Putamen (tissue), 1 donor: ENCODE data around the gene STAT3.
"Not testable (repeated sequence)": the region's sequence is repeated elsewhere in the genome, so short reads cannot be mapped to it uniquely, and the experiment has no call there.

Source experiments
- DNase-seq: peaks from one replicate; pipeline ENCODE4 v3.0.0-alpha.2; 2016; ENCODE audit warnings: low spot score

STAT3 gene

DNA sequence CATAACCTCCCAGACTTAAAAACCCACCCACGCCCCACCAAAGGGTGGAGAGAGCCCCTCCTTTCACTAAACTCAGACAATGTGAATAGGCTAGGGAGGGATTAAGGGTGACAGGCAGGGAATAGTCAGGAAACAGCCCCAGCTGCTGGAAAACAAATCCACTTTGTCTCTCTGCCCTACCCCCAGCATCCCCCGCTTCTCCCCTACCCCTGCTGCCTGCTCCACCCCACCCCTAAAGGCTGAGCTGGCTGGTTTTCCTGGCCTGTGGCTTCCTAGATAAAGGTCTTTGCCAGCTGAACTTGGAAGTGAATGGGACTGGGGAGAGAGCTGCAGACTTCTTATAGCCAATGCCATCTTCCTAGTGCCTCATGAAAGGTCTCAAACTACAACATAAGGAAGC lies 19.8 kb upstream of the STAT3 start:
- peak; percentile 93 for DNase-seq

DNA sequence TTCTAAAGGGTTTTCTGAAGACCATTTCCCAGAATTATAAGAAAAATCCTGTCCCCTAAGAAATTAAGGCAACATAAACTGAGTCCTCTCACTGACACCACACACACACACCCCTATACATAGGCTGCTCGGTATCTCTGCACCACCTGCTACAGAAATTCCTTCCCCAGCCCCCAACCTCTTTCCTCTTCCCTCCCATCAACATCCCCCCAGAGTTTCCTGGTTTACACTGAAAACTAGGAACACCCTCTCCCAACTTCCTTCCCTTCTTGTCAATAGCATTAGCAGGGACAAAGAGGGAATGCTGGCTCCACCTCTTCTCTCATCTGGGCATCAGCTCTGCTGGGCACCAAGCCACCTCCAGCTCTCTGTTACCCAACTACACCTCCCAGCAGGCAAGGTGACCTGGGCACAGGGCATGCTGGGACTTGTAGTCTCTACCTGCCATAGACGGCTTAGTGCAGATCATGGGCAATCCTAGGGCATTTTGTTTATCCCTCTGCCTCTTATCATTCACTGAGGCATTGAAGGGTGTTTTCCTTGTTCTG lies 19.1 kb upstream of the STAT3 start:
- peak; percentile 83 for DNase-seq

GRCh38 chr17:42406615-42407288 lies 18.5 kb upstream of the STAT3 start:
- DNase-seq = no peak

DNA sequence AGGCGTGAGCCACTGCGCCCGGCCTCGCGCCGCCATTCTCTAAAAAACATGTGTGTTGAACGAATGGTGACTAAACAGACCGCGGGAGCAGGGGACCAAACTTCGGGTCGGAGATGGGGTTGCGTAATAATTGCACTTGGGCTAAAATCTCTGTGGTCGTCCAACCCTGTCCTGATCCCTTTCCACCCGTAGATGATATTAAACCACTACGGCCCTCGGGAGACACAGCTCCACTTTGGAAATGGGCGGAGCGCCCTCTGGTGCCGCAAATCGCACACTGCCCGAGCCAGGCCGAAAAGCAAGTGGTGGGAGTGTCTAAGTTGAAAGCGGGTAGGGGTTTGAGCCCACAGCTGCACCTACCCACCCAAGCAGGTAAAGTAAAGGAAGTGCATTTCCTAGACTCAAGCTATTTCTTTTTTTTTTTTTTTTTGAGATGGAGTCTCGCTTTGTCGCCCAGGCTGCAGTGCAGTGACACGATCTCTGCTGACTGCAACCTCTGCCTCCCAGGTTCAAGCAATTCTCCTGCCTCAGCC lies 17.8 kb upstream of the STAT3 start:
- DNase-seq = peak; percentile 74

DNA sequence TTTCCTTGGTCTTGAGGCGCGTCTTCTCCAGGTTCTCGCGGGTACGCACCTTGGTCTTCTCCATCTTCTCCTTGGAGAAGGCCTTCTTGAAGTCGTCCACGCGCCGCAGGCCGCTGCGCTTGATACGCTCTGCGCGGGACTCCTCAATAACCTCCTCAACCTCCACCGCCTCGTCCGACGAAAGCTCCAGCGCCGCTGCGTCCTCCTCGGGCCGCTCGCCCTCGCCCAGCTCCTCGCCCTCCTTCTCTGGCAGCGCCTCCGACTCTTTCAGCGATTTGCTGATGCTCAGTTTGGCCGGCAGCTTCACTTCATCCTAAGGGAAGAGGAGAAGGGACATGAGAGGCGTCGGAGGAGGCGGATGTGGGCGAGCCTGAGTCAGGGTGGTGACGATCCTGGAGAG lies 16.8 kb upstream of the STAT3 start:
- no peak for DNase-seq

- DNase-seq = no peak
Observed at GRCh38 chr17:42404326-42405055, 16.2 kb upstream of the STAT3 start.

GRCh38 chr17:42403150-42403549 lies 14.9 kb upstream of the STAT3 start:
- no peak for DNase-seq

- no peak for DNase-seq
Observed at GRCh38 chr17:42402117-42402516, 13.9 kb upstream of the STAT3 start.

GRCh38 chr17:42400844-42401375 lies 12.7 kb upstream of the STAT3 start:
- DNase-seq = not testable (repeated sequence)

DNA sequence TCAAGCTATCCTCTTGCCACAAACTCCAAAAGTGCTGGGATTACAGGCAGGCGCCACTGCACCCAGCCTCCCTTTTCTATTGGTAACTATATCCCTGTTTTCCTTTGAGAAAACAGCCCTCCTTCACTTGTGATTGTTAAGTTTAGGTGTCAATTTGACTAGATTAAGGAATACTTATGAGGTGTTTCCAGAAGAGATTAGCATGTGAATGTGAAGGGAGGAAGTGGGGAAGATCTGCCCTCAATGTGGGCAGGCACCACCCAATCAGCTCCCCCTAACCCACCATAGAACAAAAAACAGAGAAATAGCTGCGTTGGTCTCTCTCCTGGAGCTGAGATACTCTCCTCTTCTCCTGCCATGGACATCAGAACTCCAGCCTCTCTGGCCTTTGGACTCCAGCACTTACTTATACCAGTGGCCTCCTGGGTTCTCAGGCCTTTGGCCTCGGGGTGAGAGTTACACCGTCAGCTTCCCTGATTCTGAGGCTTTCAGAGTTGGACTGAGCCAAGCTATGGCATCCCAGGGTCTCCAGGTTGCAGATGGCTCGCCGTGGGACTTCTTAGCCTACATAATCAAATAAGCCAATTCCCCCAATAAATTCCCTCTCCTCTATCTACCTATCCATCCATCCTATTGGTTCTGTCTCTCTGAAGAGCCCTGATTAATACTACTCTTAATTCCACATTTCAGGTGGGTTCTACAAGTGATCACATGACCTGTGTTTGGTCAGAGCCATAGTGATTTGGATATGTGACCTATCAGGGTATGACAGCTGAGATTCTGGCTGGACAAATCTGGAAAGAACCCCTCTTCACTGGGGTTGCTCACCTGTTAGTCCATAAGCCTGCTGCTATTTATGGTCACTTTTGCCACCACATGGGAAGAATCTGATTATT lies 12.0 kb upstream of the STAT3 start:
- DNase-seq = no peak

- DNase-seq = no peak
Observed at GRCh38 chr17:42399121-42399520, 10.9 kb upstream of the STAT3 start.

DNA sequence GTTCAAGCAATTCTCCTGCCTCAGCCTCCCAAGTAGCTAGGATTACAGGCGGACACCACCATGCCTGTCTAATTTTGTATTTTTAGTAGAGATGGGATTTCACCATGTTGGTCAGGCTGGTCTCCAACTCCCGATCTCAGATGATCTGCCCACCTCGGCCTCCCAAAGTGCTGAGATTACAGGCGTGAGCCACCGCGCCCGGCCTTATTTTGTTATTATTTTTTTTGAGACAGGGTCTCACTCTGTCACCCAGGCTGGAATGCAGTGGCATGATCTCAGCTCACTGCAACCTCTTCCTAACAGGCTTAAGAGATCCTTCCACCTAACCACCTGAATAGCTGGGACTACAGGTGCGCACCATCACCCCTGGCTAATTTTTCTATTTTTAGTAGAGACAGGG lies 7.4 kb upstream of the STAT3 start:
- DNase-seq = not testable (repeated sequence)

DNA sequence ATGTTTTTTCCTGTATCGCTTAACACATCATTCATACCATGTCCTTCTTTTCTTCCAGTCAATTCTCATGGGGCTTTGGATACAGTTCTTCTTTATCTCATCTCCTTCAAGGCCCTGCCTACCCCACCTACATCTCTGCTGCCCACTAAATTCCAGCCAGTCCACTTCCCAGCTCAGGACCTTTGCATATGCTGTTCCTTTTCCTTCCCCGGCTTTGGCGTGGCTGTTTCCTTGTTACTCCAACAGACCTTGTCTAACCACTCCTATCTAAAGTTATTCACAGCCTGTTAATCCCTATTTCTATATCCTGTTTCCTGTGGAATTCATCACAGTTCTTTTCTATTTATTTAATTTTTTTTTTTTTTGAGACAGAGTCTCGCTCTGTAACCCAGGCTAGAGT lies 6.6 kb upstream of the STAT3 start:
- DNase-seq = no peak

DNA sequence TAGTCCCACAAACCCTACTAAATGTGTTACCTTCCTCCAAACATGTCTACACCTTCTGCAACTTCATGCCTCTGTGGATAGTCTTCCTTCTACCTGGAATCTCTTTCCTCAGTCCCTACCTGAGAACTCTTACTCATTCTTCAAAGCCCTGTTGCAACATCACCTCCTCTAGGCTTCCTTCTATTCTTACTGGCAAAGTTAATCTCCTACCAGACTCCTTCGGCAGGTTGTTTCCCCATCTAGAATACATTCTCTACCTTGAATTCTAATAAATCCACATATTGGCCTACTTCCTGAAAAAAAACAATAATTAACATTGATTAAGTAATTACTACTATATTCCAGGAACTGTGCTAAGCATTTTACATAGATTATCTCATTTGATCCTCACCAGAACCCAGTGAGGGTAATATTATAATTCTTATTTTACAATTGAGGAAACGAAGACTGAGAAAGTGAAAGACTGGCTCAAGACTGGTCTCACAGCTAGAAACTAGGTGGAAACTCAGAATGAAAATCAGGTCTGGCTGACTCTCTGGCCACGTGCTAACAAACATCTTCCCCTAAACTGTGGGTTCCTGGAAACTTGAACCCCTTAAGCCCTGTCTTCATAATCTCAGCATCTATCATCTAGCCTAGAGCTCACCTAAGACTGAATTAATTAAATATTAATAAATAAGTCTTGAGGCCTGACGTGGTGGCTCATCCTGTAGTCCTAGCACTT lies 4.6 kb upstream of the STAT3 start:
- no peak for DNase-seq

- DNase-seq = not testable (repeated sequence)
Observed at GRCh38 chr17:42391439-42391838, 3.2 kb upstream of the STAT3 start.

GRCh38 chr17:42389899-42390298 lies 1.7 kb upstream of the STAT3 start:
- no peak for DNase-seq

- no peak for DNase-seq
Observed at GRCh38 chr17:42389135-42389417, 834 bp upstream of the STAT3 start.

DNA sequence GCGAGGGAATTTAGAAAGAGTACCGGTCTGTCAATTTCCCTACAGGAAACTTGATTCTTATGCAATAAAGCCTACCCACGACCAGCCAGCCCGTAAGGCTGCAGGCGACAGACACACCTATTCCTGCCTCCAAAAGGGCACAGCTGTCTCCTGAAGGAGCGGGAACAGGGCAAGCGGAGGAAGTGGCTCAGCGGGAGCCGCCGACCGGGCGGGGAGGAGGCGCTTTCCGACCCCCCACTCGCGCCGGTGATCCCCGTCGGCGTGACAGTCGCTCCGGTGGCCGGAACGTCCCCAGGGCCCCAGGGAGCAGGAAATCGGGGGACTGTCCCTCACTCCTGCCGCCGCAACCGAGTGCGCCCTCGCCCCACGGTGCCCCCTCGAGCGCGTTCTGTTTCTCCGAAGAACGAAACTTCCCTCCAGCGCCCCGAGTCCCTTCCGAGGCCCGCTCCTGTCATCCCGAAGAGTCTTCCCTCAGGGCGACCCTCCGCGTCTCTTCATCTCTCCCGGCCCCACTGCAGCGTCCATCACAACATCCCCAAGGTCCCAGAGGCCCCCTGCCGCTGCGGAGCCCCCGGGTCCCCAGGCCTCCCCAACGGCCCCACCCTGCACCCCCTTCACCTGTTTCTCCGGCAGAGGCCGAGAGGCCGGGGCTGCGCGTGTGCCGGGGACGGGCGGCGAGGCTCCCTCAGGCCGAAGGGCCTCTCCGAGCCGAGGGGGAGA lies 421 bp downstream of the STAT3 start:
- peak; percentile 55 for DNase-seq

DNA sequence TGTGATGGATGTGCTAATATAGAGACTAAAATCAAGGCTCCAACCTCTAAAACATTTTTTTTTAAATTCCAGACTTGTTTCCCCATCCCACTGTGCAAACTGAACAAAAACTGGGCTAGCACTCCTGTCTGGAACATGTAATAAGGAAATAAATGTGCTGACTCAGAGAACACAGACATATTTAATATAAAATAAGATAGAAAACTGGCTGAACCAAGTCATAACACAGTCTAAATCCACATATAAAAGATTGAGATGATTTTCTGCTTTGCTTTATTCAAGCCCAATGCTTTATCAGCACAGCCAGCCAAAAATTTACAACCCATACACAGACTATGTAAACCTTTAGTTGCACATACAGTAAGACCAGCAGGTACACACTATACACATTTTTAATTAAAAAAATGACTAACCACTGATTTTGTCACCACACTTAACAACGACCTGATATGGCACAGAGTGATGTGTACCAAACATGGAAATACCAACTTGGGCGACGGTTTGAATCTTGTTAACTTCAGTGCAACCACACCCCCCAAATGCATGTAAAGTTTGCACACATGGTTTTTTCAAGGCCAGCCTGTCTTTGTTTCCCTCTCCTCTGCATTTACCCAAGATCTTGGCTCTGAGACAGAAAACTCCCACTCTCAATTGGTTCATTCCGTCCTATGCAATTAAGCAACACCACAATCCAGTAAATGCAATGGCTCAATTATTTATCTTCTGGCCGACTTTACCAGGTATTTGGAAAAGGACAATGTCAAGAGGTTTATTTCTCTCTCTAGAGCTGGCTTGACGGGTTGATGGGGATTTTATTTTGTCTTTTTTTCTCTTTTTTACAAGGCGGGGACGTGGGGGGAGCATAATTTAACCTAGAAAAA lies 1.2 kb downstream of the STAT3 start:
- peak; percentile 25 for DNase-seq

DNA sequence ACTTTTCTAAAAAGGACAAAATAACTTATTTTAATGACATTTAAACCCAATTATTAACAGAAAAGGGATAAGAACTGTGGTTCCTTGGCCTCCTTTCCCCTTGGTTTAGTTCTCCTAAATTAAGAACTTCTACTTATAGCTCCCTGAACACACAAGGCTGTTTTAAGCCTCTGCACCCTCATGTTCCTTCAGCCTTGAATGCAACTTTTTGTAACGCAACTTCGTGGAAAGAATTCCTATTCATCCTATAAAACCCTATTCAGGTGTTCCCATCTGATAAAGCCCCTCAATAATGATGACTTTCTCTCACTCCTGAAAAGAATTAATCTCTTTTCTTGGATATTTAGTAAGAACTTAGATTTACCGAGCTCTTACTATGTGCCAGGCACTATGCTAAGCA lies 6.3 kb downstream of the STAT3 start:
- DNase-seq = no peak
